Stimulated activated CD4-positive, alpha-beta T cell treated with anti-CD3 and anti-CD28 coated beads, Interleukin-2, amount 100 ng/mL, for 4 hours (primary cell): Measurements from ENCODE around the gene SLC16A1.
"Not testable (repeated sequence)": the region's sequence is repeated elsewhere in the genome, so short reads cannot be mapped to it uniquely, and the experiment has no call there.

Source experiments
- DNase-seq: peaks from one replicate; pipeline ENCODE4 v3.0.0-alpha.2; 2020; ENCODE audit warnings: low read depth

The SLC16A1 gene, protein sequence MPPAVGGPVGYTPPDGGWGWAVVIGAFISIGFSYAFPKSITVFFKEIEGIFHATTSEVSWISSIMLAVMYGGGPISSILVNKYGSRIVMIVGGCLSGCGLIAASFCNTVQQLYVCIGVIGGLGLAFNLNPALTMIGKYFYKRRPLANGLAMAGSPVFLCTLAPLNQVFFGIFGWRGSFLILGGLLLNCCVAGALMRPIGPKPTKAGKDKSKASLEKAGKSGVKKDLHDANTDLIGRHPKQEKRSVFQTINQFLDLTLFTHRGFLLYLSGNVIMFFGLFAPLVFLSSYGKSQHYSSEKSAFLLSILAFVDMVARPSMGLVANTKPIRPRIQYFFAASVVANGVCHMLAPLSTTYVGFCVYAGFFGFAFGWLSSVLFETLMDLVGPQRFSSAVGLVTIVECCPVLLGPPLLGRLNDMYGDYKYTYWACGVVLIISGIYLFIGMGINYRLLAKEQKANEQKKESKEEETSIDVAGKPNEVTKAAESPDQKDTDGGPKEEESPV

GRCh38 chr1:112955773-112956543, at the start of gene SLC16A1:
SLC16A1 (minus strand) TSS chr1:112956196; CDS start chr1:112929308, 26,888 bp downstream.
- peak; percentile 92 for DNase-seq

GRCh38 chr1:113003751-113004690, 48.0 kb upstream of the SLC16A1 start:
- no peak for DNase-seq

GRCh38 chr1:113002297-113002696, 46.3 kb upstream of the SLC16A1 start:
- DNase-seq, result no peak

DNA sequence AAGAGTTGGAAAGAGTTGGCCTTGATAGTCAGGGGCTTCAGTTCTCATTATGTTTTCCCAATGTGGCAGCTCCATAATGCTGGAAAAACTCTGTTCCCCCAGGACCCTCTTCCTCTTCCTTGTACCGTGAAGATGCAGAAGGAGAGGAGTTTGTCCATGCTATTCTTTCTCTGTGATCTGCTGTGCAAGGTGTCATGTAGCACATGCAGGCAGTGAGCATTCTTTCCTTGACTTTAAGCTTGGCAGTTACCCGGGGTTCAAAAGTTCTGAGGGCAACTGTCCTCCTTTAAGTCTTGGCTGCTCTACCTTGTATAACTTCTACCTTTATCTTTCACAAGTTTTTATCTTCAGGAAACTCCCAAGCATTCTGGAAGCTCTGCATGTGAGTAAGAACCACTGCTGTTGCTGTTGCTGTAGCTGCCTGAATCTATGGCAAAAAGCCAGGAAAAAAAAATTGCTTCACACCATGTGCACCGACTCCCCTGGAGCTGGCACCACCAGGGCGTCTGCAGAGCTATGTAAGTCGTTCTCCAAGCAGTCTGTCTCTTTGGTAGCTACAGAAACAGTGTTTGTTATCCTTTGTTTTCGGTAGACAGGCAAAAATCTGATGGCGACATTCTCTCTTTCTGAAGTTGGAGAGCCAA, 42.7 kb upstream of the SLC16A1 start:
- DNase-seq, result no peak

DNA sequence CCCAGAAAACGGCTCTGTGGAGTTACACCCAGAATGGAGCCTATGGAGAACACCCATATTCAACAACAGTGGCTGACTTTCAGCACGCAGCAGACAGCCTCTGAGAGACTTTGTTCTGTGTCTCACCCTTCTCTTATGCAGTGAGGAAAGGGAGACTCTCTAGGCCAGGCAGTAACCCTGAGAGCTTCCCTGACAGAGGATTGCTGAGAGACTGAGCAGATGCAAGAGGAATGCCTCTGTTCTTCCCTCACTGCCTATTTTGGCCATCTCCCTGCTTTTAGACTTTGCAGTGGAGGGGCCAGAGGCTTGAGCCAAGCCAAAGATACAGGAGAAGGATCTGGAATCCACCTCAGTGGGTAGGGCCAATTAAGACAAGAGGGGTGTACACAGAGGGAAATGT, 41.8 kb upstream of the SLC16A1 start:
- DNase-seq, result no peak

GRCh38 chr1:112995890-112996289, 39.9 kb upstream of the SLC16A1 start:
- DNase-seq, result no peak

DNA sequence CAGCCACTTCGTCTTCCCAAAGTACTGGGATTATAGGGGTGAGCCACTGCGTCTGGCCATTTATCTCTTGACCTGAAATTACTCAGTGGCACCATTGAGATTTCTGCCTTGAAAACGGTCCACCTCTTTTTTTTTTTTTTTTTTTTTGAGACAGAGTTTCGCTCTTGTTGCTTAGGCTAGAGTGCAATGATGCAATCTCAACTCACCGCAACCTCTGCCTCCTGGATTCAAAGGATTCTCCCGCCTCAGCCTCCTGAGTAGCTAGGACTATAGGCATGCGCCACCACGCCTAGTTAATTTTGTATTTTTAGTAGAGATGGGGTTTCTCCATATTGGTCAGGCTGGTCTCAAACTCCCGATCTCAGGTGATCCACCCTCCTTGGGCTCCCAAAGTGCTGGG, 39.0 kb upstream of the SLC16A1 start:
- not testable (repeated sequence) for DNase-seq

- DNase-seq, result no peak
These were observed 36.8 kb upstream of the SLC16A1 start for GRCh38 chr1:112992780-112993179.

DNA sequence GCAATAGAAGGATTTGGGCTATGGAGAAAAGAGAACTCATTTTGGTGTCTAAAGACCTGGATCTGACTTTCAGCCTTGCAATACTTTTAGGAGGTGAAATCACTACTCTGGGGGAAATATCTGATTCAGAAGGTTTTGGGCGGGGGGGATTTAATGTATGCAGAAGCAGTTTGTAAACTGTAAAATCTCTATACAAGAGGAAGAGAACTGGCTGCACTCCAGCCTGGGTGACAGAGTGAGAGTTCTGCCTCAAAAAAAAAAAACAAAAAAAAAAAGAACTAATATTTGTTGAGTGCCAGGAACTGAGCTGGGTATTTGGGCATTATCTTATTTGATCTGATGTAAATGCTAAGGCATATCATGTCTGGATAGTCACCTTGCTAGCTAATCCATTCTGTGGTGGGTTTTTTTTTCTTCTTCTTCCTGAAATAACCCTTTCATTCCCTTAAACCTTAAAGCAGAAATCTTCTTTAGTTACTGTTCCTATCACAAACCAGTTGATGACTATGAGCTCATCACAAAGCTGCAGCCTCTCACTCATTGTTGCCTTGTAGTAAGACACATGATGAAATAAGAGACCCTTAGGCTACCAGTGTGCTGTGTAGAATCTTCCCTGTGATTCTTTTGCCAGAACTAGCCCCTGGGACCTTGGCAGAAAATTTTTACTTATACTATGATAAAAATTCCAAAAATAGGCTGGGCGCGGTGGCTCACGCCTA, 35.6 kb upstream of the SLC16A1 start:
- no peak for DNase-seq

- DNase-seq, result no peak
These were observed 34.3 kb upstream of the SLC16A1 start for GRCh38 chr1:112990271-112990670.

DNA sequence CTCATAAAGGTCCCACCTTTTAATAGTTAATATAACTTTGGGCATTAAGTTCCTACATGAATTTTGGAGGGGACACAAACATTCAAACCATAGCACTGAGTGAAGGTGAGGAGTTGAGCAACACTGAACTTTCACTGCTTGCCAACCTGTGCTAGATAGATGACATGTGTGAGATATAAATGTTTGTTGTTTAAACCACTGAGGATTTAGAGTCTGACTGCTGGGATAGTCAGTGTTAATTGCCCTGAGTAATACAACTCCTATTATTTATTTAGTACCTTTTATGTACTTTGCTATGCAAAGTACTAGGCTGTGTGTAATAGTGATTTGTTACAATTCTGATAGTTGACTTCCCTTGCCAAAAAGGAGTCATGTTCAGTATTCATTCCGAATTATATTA, 32.4 kb upstream of the SLC16A1 start:
- no peak for DNase-seq

DNA sequence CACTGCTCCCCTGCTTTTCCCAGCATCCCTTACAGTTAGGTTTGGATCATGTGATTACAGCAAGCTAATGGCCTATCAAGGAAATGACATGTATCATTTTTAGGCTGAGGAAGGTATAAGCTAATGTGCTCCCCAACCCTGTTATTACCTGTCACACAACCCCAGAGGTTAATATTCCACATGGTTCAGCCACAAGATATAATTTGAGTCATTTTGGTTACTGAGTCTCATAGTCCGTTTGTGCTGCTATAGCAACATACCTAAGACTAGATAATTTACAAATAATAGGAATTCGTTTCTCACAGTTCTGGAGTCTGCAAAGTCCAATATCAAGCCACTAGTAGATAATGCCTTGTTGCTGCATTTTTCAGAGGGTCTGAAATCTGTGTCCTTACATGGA, 29.1 kb upstream of the SLC16A1 start:
- no peak for DNase-seq

DNA sequence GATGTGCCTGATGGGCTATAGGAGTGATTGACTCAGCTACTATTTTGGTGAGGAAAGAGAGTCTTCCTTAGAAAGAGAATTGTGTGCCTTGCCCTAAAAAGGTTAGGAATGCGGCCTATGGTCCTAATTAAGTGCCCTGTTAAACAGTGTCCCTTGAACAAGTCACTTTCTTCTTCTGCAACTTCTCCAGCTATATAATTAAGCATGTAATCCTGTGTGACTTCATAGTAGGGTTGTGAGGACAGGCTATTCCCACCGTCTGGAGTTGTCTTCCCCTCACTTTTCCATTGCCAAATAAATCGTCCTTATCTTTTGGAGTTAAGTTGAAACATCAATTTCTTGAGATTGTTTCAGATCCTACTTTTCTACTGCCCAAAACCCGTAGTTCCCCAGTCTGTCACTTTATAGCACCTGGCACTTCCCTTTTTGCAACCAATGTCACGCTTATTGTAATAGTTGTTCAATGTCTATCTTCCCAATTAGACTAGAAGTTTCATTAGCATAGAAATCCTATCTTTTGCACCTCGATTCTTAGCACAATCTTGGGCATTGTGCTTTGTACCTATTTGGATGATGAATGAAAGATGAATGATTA, 27.6 kb upstream of the SLC16A1 start:
- DNase-seq, result no peak

GRCh38 chr1:112982853-112983536, 27.0 kb upstream of the SLC16A1 start:
- no peak for DNase-seq

- no peak for DNase-seq
These were observed 26.3 kb upstream of the SLC16A1 start for GRCh38 chr1:112982328-112982727.

DNA sequence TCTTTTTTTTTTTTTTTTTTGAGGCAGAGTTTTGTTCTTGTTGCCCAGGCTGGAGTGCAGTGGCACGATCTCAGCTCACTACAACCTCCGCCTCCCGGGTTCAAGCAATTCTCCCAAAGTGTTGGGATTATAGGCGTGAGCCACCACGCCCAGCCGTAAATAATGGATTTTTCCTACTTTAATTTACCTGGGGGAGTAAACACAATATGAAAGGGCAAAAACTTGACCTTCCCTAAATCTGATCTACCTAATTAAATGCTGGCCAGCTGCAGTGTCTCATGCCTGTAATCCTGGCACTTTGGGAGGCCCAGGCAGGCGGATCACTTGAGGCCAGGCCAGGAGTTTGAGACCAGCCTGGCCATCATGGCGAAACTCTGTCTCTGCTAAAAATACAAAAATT, 25.8 kb upstream of the SLC16A1 start:
- not testable (repeated sequence) for DNase-seq

DNA sequence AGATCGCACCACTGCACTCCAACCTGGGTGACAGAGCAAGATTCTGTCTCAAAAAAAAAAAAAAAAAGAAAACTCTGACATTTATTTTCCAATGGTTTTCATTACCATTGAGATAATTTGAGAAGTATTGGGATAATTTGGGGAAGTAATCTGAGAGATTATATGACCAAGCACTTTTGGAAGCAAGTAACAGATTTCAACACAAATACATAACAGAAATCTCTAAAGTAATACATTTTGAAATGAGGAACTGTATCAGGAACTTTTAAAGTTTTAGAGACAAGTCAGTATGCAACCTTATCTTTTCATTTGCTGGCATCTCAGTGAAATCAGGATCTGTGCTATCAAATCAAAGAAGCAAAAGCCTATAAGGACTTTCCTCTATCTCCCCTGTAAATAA, 25.4 kb upstream of the SLC16A1 start:
- DNase-seq, result no peak

DNA sequence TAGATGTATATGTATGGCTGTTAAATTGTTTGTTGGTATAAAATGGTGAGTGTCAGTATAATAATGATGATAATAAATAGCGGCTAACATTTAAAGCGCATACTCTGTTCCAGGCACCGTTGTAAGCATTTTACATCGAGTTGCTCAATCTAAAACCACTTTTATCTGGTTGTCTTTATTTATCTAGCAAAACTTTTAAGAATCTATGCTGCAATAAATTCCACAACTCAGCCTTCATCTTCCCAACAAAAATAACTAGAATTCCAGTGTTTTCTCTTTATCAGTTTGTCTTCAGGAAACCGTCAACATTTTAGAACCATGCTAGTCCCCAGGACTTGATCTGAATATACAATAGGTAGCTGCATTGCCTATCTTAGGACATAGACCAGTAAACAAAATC, 19.3 kb upstream of the SLC16A1 start:
- no peak for DNase-seq

DNA sequence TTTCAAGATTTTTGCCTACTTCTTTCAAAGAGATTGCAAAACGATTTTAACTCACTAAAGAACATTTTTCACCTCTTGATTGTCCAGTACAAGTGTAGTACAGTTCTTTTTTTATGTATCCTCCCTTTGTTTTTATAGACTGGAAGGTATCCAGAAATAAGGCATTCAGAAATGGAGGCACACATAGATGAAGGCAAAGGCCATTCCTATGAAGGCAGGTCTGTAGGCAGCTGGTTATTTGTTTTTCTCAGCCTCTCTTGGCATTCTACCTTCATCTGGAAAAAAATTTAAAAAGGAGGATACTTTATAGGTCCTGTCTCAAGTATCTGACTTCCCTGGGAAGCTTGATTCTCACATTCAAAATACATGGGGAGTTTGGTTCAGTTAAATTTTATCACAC, 18.6 kb upstream of the SLC16A1 start:
- DNase-seq, result no peak

DNA sequence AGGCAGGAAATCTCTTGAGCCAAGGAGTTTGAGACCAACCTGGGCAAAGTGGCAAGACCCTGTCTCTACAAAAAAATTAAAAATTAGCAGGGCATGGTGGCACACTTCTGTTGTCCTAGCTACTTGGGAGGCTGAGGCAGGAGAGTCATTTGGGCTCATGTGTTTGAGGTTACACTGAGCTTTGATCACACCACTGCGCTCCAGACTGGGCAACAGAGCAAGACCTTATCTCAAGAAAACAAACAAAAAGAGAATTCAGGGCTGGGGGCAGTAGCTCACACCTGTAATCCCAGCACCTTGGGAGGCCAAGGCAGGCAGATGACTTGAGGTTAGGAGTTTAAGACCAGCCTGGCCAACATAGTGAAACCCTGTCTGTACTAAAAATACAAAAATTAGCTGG, 17.8 kb upstream of the SLC16A1 start:
- no peak for DNase-seq
